Fibroblast of skin of right biceps (primary cell): ENCODE data around the gene ELP1.
"Not testable (repeated sequence)": the region's sequence is repeated elsewhere in the genome, so short reads cannot be mapped to it uniquely, and the experiment has no call there.

Source experiments
- DNase-seq: peaks from one replicate; pipeline ENCODE4 v3.0.0-alpha.2; 2013

ELP1 gene

GRCh38 chr9:108933231-108933717 is 650 bp downstream of the ELP1 start:
- peak; percentile 23 for DNase-seq

- DNase-seq = no peak
These were observed 5.5 kb downstream of the ELP1 start for GRCh38 chr9:108928386-108928785.

- no peak for DNase-seq
These were observed 9.5 kb downstream of the ELP1 start for GRCh38 chr9:108924466-108924865.

GRCh38 chr9:108921200-108921599 is 12.7 kb downstream of the ELP1 start:
- DNase-seq = no peak

- DNase-seq = not testable (repeated sequence)
These were observed 13.5 kb downstream of the ELP1 start for GRCh38 chr9:108920401-108920800.

GRCh38 chr9:108919517-108919916 is 14.4 kb downstream of the ELP1 start:
- DNase-seq = no peak

- no peak for DNase-seq
These were observed 20.5 kb downstream of the ELP1 start for GRCh38 chr9:108913391-108913790.

GRCh38 chr9:108911820-108912219 is 22.1 kb downstream of the ELP1 start:
- DNase-seq = no peak

GRCh38 chr9:108910914-108911313 is 23.0 kb downstream of the ELP1 start:
- DNase-seq = no peak

- DNase-seq = no peak
These were observed 23.5 kb downstream of the ELP1 start for GRCh38 chr9:108910402-108910801.

- DNase-seq = no peak
These were observed 28.4 kb downstream of the ELP1 start for GRCh38 chr9:108905494-108905893.

- no peak for DNase-seq
These were observed 29.8 kb downstream of the ELP1 start for GRCh38 chr9:108904161-108904560.

GRCh38 chr9:108903420-108904103 is 30.4 kb downstream of the ELP1 start:
- peak; percentile 7 for DNase-seq

GRCh38 chr9:108900176-108900575 is 33.7 kb downstream of the ELP1 start:
- DNase-seq = no peak

GRCh38 chr9:108899023-108899695 is 34.8 kb downstream of the ELP1 start:
- not testable (repeated sequence) for DNase-seq

GRCh38 chr9:108897324-108898096 is 36.4 kb downstream of the ELP1 start:
- DNase-seq = no peak

- DNase-seq = no peak
These were observed 39.5 kb downstream of the ELP1 start for GRCh38 chr9:108894225-108894997.

- peak; percentile 44 for DNase-seq
These were observed 44.3 kb downstream of the ELP1 start for GRCh38 chr9:108889649-108890067.

- DNase-seq = not testable (repeated sequence)
These were observed 47.2 kb downstream of the ELP1 start for GRCh38 chr9:108886594-108887271.

GRCh38 chr9:108885643-108886348 is 48.1 kb downstream of the ELP1 start:
- peak; percentile 80 for DNase-seq

GRCh38 chr9:108884701-108885100 is 49.2 kb downstream of the ELP1 start:
- no peak for DNase-seq

- DNase-seq = no peak
These were observed 50.8 kb downstream of the ELP1 start for GRCh38 chr9:108883085-108883484.
